Upper lobe of left lung (tissue), 6 donors: ENCODE measurements around the gene ADGRL1. TPM values are rescaled to one million over a fixed set of nuclear protein-coding genes. Genes with fewer than 3 reads are reported as not detected.

Experiments
- ATAC-seq, 2 donors: fragments of 200-7000 bp; cut with Tn5 transposase; one replicate each; pipeline ENCODE4 v1.9.1; 2022; ENCODE audit warnings: mild to moderate bottlenecking in 2 of 2, moderate library complexity in 2 of 2; ENCODE audit not compliant: low FRiP score in 2 of 2
- DNase-seq, 2 donors: peaks; one replicate each; pipeline ENCODE4 v3.0.0-alpha.2; 2019 to 2020
- H3K27ac ChIP-seq, 4 donors: fragments of 200-600 bp; sonication (generic); one replicate each; pipeline ENCODE4 v1.5.1; 2016 to 2019
- H3K27me3 ChIP-seq, 4 donors: fragments of 200-600 bp; sonication (generic); one replicate each; pipeline ENCODE4 v1.5.1; 2017 to 2019
- H3K36me3 ChIP-seq, 4 donors: fragments of 200-600 bp; sonication (generic); one replicate each; pipeline ENCODE4 v1.5.1; 2016 to 2019
- H3K4me1 ChIP-seq, 4 donors: fragments of 200-600 bp; sonication (generic); one replicate each; pipeline ENCODE4 v1.5.1; 2018 to 2019
- H3K4me3 ChIP-seq, 4 donors: fragments of 200-600 bp; sonication (generic); one replicate each; pipeline ENCODE4 v1.5.1; 2017 to 2019; ENCODE audit warnings: mild to moderate bottlenecking in 2 of 4, moderate library complexity in 1 of 4
- H3K9me3 ChIP-seq, 4 donors: fragments of 200-600 bp; sonication (generic); one replicate each; pipeline ENCODE4 v1.5.1; 2018 to 2019
- EP300 ChIP-seq, 4 donors: sonication (generic); formaldehyde crosslinking; IDR thresholded peaks; one replicate each; pipeline ENCODE4 v1.5.1; 2017; ENCODE audit warnings: antibody characterized with exemption in 4 of 4, control low read depth in 2 of 4
- POLR2A ChIP-seq, 4 donors: fragments of 450-650 bp; IDR thresholded peaks; one replicate each; pipeline ENCODE4 v1.5.1; 2016 to 2017; ENCODE audit warnings: antibody characterized with exemption in 4 of 4, mild to moderate bottlenecking in 2 of 4
- POLR2AphosphoS5 ChIP-seq, 2 donors: sonication (generic); formaldehyde crosslinking; IDR thresholded peaks; one replicate each; pipeline ENCODE4 v1.5.1; 2017; ENCODE audit warnings: antibody characterized with exemption in 2 of 2
- WGBS, 2 donors: methylation state at CpG; one replicate each; pipeline ENCODE4 v1.1.5; 2017 to 2018; 5-methylcytosine and 5-hydroxymethylcytosine counted together
- total RNA-seq, 6 donors: library from RNA; depleted of rRNA in 4 of 6; stranded (reverse); fragments of >200 nt in 4 of 6; gene quantifications; one replicate each; pipeline versions ENCODE4 v1.1.0 to v1.2.1, GENCODE V29; 2016 to 2021
- TF ChIP-seq, protein P1 (sequence below), 6 experiments: fragments of 450-650 bp in 4 of 6; fragments of 200-600 bp in 2 of 6; sonication (generic) in 2 of 6; IDR thresholded peaks; one replicate each; pipeline ENCODE4 v1.5.1; 2016 to 2019; ENCODE audit warnings: antibody characterized with exemption in 6 of 6
- donor health status: DM: no; HTN: no; CAD: no; lungs with moderate emphysema.
- donor health status: DM: no; HTN: yes; CAD: no; lungs with severe emphysema.

Gene ADGRL1
- total RNA-seq, 6 donors from 2014 or later, result 23.5 to 33.2 (median 27.4) TPM

DNA sequence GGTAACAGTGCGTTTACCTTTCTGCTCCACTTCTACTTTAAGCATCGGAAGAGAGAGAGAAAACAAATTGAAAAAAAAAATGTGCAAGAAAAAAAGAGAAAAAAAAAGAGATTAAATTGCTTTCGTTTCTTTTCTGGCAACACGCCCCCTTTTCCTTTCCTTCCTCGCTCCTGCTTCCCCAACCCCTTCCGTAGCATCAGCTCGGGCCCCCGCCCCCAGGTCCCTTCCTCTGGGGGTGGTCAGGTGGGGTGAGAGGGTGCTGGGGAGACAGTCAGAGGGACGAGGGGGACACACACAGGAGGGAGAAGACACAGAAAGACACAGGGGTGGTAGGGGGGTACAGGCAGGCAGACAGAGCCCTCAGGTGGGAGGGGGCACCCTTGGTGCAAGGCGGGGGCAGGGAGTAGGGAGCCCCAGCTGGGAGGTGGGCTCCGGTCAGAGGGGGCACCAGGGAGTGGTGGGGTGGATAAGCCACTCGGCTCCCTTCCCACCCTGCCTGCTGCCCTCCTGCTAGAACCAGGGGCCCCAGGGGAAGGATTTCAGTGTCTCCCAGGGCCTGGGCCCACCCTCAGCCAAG lies 38.9 kb downstream of the ADGRL1 start:
- no peak for DNase-seq
- Histone ChIP-seq H3K27ac (peak overlapping the region; percentile 12 to 80 (median 64)), H3K4me1 (peaks cover 16 to 25% (median 21%) of the 10 kb centered on the region in 4 donors), H3K9me3 (no peaks in the 10 kb centered on the region), H3K27me3 (no peaks in the 10 kb centered on the region), H3K36me3 (peaks cover 5 to 44% (median 25%) of the 10 kb centered on the region in 4 donors), H3K4me3 (peak overlapping the region in 2 of 4 donors; percentile 2 to 15)
- TF ChIP-seq EP300 (IDR thresholded peaks at IDR 0.05) (no peak), POLR2AphosphoS5 (IDR thresholded peaks at IDR 0.05) (no peak), POLR2A (IDR thresholded peaks at IDR 0.05) (no peak)
- TF ChIP-seq, protein P1, sequence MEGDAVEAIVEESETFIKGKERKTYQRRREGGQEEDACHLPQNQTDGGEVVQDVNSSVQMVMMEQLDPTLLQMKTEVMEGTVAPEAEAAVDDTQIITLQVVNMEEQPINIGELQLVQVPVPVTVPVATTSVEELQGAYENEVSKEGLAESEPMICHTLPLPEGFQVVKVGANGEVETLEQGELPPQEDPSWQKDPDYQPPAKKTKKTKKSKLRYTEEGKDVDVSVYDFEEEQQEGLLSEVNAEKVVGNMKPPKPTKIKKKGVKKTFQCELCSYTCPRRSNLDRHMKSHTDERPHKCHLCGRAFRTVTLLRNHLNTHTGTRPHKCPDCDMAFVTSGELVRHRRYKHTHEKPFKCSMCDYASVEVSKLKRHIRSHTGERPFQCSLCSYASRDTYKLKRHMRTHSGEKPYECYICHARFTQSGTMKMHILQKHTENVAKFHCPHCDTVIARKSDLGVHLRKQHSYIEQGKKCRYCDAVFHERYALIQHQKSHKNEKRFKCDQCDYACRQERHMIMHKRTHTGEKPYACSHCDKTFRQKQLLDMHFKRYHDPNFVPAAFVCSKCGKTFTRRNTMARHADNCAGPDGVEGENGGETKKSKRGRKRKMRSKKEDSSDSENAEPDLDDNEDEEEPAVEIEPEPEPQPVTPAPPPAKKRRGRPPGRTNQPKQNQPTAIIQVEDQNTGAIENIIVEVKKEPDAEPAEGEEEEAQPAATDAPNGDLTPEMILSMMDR (IDR thresholded peaks at IDR 0.05), result no peak
- 47 to 51% methylated on average over 10 to 12 of the region's 12 CpGs for WGBS, 2 donors
- ATAC-seq, result no peak

GRCh38 chr19:14165990-14166830 lies 39.8 kb downstream of the ADGRL1 start:
- no peak for ATAC-seq
- Histone ChIP-seq H3K36me3 (peaks cover 5 to 38% (median 18%) of the 10 kb centered on the region in 4 donors), H3K27ac (peak overlapping the region in 2 of 4 donors; percentile 1 to 80), H3K4me1 (peaks cover 16 to 25% (median 21%) of the 10 kb centered on the region in 4 donors), H3K9me3 (no peaks in the 10 kb centered on the region), H3K4me3 (no peak overlapping the region), H3K27me3 (no peaks in the 10 kb centered on the region)
- TF ChIP-seq EP300 (IDR thresholded peaks at IDR 0.05) (no peak), POLR2A (IDR thresholded peaks at IDR 0.05) (no peak)
- TF ChIP-seq, protein P1 (IDR thresholded peaks at IDR 0.05), result no peak
- DNase-seq, result no peak
- 54 to 63% methylated on average over 20 of the region's 20 CpGs for WGBS, 2 donors

- peaks cover 4 to 31% (median 9%) of the 10 kb centered on the region in 4 donors for H3K36me3 ChIP-seq
- ATAC-seq (no peak), DNase-seq (no peak)
- no peak for TF ChIP-seq POLR2AphosphoS5 (IDR thresholded peaks at IDR 0.05)
- TF ChIP-seq, protein P1 (IDR thresholded peaks at IDR 0.05), result no peak
- TF ChIP-seq EP300 (IDR thresholded peaks at IDR 0.05), result no peak
- no peak for TF ChIP-seq POLR2A (IDR thresholded peaks at IDR 0.05)
- H3K9me3 ChIP-seq, result no peaks in the 10 kb centered on the region
- H3K27ac ChIP-seq, result no peak overlapping the region
- H3K4me1 ChIP-seq, result peaks cover 16 to 25% (median 21%) of the 10 kb centered on the region in 4 donors
- H3K4me3 ChIP-seq, result no peak overlapping the region
- H3K27me3 ChIP-seq, result no peaks in the 10 kb centered on the region
- WGBS, 2 donors, result 72 to 84% methylated on average over 13 to 16 of the region's 16 CpGs
Measured at GRCh38 chr19:14164724-14165493, 41.1 kb downstream of the ADGRL1 start.

DNA sequence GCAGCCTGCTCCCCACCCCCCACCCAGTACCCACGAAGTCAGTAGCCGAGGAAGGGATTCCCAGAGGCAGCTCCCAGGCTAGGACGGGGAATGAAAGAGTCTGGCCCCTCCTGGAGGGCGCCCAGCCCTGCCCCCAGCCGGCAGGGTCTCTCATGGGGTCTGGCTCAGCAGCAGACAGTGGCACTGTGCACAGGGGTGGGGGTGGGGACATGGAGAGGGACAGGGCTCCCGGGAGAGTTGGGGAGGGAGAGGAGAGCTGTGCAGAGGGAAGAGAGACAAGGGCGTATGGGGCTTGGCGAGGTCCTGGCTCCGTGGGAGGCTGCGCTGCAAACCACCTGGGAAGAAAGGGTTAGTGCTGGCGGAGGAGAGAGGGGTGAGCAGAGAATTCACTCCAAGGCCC lies 41.9 kb downstream of the ADGRL1 start:
- Histone ChIP-seq H3K9me3 (no peaks in the 10 kb centered on the region), H3K27me3 (no peaks in the 10 kb centered on the region), H3K4me1 (peaks cover 16 to 25% (median 21%) of the 10 kb centered on the region in 4 donors), H3K27ac (no peak overlapping the region), H3K36me3 (peaks cover 0 to 27% (median 14%) of the 10 kb centered on the region in 4 donors), H3K4me3 (no peak overlapping the region)
- no peak for ATAC-seq
- TF ChIP-seq EP300 (IDR thresholded peaks at IDR 0.05), result no peak
- 82 to 84% methylated on average over 9 to 11 of the region's 11 CpGs for WGBS, 2 donors
- no peak for DNase-seq

- ATAC-seq, result no peak
- H3K27me3 ChIP-seq, result no peaks in the 10 kb centered on the region
- no peaks in the 10 kb centered on the region for H3K9me3 ChIP-seq
- DNase-seq, result no peak
- H3K36me3 ChIP-seq, result peaks cover 0 to 34% (median 25%) of the 10 kb centered on the region in 4 donors
- 96% methylated on average over 20 to 38 of the region's 38 CpGs for whole genome bisulfite sequencing, 2 donors
- no peak for TF ChIP-seq POLR2AphosphoS5 (IDR thresholded peaks at IDR 0.05)
- TF ChIP-seq, protein P1 (IDR thresholded peaks at IDR 0.05), result no peak
- no peak for TF ChIP-seq POLR2A (IDR thresholded peaks at IDR 0.05)
- TF ChIP-seq EP300 (IDR thresholded peaks at IDR 0.05), result no peak
- H3K4me1 ChIP-seq, result peaks cover 13 to 20% (median 19%) of the 10 kb centered on the region in 4 donors
- no peak overlapping the region for H3K4me3 ChIP-seq
- no peak overlapping the region for H3K27ac ChIP-seq
Measured at GRCh38 chr19:14162871-14163297, 43.1 kb downstream of the ADGRL1 start.
